Nephron progenitor cell (in vitro differentiated cells): ENCODE results near the gene PPM1F.
"Not testable (repeated sequence)": the region's sequence is repeated elsewhere in the genome, so short reads cannot be mapped to it uniquely, and the experiment has no call there.

ENCODE experiments used
- DNase-seq: peaks from one replicate; pipeline ENCODE4 v3.0.0; 2021
- H3K27ac Mint-ChIP-seq: 2 replicates; pipeline ENCODE4 v1.8.0; 2021; ENCODE audit warnings: mild to moderate bottlenecking, moderate library complexity, mixed read lengths
- H3K27me3 Mint-ChIP-seq: 2 replicates; pipeline ENCODE4 v1.8.0; 2021; ENCODE audit warnings: mild to moderate bottlenecking, low read depth, mixed read lengths; ENCODE audit not compliant: poor library complexity
- H3K36me3 Mint-ChIP-seq: 2 replicates; pipeline ENCODE4 v1.8.0; 2021; ENCODE audit warnings: low read depth, mixed read lengths
- H3K4me1 Mint-ChIP-seq: 2 replicates; pipeline ENCODE4 v1.8.0; 2021; ENCODE audit warnings: mixed read lengths
- H3K4me3 Mint-ChIP-seq: 2 replicates; pipeline ENCODE4 v1.8.0; 2021; ENCODE audit warnings: mild to moderate bottlenecking, moderate library complexity, mixed read lengths
- H3K9me3 Mint-ChIP-seq: 2 replicates; pipeline ENCODE4 v1.8.0; 2021; ENCODE audit warnings: mild to moderate bottlenecking, moderate library complexity, mixed read lengths
- TF ChIP-seq, protein P1 (sequence below): fragments of 200-600 bp; sonication (generic); IDR thresholded peaks from 2 replicates; pipeline ENCODE4 v1.5.0; 2021; ENCODE audit warnings: antibody characterized with exemption

Gene PPM1F

DNA sequence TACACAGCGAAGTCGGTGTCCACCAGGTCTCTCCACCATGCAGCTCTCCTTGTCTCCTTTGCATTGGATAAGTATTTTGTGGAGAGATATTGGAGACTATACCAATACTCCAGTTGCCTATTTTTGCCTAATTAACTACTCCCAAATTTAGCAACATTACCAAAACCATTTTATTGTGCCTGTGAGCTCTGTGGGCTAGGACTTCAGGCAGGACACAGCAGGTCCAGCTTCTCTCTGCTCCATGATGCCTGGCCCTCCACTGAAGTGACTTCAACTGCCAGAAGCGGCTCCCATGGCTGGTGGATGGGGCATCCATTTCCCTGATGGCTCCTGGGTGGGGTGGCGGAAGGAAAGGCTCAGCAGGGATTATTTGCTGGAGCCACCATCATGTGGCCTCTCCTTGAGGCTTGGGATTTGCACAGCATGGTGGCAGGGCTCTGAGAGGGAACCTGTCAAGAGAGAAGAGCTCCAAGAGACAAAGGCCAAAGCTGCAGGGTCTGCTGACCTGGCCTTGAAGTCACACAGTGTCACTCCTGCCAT lies 48.3 kb downstream of the PPM1F start:
- no peaks in the 10 kb centered on the region for H3K9me3 Mint-ChIP-seq
- no peak overlapping the region for H3K4me3 Mint-ChIP-seq
- H3K36me3 Mint-ChIP-seq, result no peaks in the 10 kb centered on the region
- peaks cover 5% of the 10 kb centered on the region for H3K4me1 Mint-ChIP-seq
- TF ChIP-seq, protein P1, sequence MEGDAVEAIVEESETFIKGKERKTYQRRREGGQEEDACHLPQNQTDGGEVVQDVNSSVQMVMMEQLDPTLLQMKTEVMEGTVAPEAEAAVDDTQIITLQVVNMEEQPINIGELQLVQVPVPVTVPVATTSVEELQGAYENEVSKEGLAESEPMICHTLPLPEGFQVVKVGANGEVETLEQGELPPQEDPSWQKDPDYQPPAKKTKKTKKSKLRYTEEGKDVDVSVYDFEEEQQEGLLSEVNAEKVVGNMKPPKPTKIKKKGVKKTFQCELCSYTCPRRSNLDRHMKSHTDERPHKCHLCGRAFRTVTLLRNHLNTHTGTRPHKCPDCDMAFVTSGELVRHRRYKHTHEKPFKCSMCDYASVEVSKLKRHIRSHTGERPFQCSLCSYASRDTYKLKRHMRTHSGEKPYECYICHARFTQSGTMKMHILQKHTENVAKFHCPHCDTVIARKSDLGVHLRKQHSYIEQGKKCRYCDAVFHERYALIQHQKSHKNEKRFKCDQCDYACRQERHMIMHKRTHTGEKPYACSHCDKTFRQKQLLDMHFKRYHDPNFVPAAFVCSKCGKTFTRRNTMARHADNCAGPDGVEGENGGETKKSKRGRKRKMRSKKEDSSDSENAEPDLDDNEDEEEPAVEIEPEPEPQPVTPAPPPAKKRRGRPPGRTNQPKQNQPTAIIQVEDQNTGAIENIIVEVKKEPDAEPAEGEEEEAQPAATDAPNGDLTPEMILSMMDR, result no peak
- H3K27me3 Mint-ChIP-seq, result peaks cover 6% of the 10 kb centered on the region
- no peak overlapping the region for H3K27ac Mint-ChIP-seq
- no peak for DNase-seq

DNA sequence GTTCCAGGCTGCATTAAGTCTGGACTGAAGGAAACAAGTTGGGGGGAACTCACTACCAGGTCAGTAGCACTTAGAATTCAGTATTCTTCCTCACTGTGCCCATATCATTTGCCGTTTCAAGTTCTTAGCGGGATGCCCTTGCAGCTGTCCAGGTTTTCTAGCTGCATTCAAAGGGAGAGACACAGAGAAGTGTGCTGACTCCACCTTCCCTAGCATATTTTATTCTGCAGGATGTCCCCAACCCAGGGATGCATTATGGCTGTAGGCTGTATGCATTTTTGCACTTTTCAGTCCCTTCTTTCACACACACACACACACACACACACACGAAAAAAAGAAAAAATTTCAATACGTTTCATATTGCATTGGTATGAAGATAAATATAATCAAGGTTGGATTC lies 49.4 kb downstream of the PPM1F start:
- peaks cover 5% of the 10 kb centered on the region for H3K4me1 Mint-ChIP-seq

DNA sequence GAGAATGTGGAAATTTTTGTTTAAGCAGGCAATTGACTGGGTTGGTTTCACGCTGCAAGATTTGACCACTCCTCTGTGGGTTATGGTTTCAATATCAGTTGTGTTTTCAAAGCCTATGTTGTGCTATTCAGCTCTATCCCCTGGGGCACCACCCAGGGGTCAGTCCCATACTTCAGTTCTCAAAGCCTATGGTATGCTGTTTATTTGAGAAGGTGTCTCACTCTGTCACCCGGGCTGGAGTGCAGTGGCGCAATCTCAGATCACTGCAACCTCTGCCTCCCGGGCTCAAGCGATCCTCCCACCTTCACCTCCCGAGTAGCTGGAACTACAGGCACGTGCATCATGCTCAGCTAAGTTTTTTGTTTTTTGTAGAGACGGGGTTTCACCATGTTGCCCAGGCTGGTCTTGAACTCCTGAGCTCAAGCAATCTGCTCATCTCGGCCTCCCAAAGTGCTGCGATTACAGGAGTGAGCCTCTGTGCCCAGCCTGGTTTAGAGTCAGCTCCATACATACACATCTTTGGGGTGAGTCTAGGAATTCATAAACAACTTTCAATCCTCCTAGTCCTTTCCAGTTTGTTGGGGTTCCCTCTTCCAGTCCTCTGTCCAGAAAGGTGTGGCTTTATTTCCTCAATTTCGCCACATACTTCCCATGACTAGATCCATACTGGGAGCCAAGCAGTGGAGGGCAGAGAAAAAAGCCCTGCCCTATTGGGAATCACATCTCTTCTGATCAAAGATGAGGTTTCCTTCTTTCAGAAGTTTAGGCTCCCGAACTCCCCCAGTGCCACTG lies 50.2 kb downstream of the PPM1F start:
- Mint-ChIP-seq H3K9me3 (no peaks in the 10 kb centered on the region), H3K27me3 (no peaks in the 10 kb centered on the region)

More for the DNA sequence above, 49.4 kb downstream of the PPM1F start:
- DNase-seq, result no peak
- H3K27ac Mint-ChIP-seq, result no peak overlapping the region
- H3K36me3 Mint-ChIP-seq, result no peaks in the 10 kb centered on the region
- H3K4me3 Mint-ChIP-seq, result no peak overlapping the region
- no peaks in the 10 kb centered on the region for H3K27me3 Mint-ChIP-seq
- TF ChIP-seq, protein P1, result no peak
- H3K9me3 Mint-ChIP-seq, result no peaks in the 10 kb centered on the region

DNA sequence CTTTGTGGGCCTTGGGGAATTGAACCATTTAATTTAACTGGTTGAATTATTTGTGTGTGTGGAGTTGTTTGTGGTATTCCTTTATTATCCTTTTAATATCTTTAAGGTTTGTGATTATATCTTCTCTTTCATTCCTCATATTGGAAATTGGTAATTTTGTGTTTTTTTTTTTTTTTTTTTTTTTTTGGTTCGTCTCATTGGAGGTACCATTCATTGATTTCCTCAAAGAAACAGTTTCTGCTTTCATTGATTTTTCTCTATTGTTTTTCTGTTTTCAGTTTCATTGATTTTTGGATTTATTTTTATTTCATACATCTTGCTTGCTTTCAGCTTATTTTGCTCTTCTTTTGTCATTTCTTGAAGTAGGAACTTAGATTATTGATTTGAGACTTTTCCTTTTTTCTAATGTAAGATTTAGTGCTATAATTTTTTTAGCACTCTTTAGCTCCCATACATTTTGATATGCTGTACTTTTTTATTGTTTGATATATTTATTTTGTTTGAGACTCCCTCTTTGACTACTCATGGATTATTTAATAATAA lies 54.2 kb downstream of the PPM1F start:
- H3K27ac Mint-ChIP-seq, result no peak overlapping the region
- TF ChIP-seq, protein P1, result no peak
- peaks cover 5% of the 10 kb centered on the region for H3K27me3 Mint-ChIP-seq
- DNase-seq, result no peak
- H3K4me1 Mint-ChIP-seq, result peaks cover 5% of the 10 kb centered on the region
- H3K36me3 Mint-ChIP-seq, result no peaks in the 10 kb centered on the region
- H3K9me3 Mint-ChIP-seq, result peaks cover 3% of the 10 kb centered on the region
- no peak overlapping the region for H3K4me3 Mint-ChIP-seq

More for the DNA sequence above, 50.2 kb downstream of the PPM1F start:
- TF ChIP-seq, protein P1, result no peak
- no peak overlapping the region for H3K4me3 Mint-ChIP-seq
- no peak overlapping the region for H3K27ac Mint-ChIP-seq
- DNase-seq, result no peak
- no peaks in the 10 kb centered on the region for H3K36me3 Mint-ChIP-seq
- peaks cover 5% of the 10 kb centered on the region for H3K4me1 Mint-ChIP-seq

DNA sequence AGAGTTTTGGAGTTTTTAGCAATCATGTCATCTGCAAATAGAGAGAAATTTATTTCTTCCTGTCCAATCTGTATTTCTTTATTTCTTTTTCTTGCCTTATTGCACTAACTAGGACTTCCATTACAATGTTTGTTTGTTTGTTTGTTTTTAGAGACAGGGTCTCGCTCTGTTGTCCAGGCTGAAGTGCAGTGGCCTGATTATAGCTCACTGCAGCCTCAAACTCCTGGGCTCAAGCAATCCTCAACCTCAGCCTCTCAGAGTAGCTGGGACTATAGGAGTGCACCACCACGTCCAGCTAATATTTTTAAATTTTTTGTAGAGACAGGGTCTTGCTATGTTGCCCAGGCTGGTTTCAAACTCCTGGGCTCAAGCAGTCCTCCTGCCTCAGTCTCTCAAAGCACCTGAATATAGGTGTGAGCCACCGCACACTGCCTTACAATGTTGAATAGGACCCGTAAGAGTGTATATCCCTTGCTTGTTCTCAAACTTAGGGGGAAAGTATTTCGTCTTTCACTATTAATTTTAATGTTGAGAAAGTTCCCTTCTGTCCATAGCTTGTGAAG lies 55.6 kb downstream of the PPM1F start:
- Mint-ChIP-seq H3K4me1 (no peaks in the 10 kb centered on the region), H3K27me3 (peaks cover 5% of the 10 kb centered on the region), H3K27ac (no peak overlapping the region), H3K4me3 (no peak overlapping the region), H3K36me3 (no peaks in the 10 kb centered on the region), H3K9me3 (peaks cover 3% of the 10 kb centered on the region)
- DNase-seq, result no peak
- TF ChIP-seq, protein P1, result no peak

DNA sequence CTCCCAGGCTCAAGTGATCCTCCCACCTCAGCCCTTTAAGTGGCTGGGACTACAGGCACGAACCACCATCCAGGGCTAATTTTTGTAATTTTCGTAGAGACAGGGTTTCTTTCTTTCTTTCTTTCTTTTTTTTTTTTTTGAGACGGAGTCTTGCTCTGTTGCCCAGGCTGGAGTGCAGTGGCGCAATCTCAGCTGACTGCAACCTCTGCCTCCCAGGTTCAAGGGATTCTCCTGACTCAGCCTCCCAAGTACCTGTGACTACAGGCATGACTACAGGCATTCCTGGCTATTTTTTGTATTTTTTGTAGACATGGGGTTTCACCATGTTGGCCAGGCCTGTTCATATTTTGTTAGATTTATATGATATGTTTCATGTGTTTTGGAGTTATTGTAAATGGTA lies 56.4 kb downstream of the PPM1F start:
- not testable (repeated sequence) for H3K27me3 Mint-ChIP-seq, H3K4me1 Mint-ChIP-seq, DNase-seq, H3K36me3 Mint-ChIP-seq, H3K27ac Mint-ChIP-seq, H3K9me3 Mint-ChIP-seq, H3K4me3 Mint-ChIP-seq
